Activated CD4-positive, alpha-beta T cell treated with anti-CD3 and anti-CD28 coated beads, Interleukin-2, amount 50 U/mL, for 1 hour (primary cell): ENCODE results near the gene AGO1.
A peak's percentile ranks its signal among the peaks of the same experiment; 100 is the strongest.
"Not testable (repeated sequence)": the region's sequence is repeated elsewhere in the genome, so short reads cannot be mapped to it uniquely, and the experiment has no call there.

Experiments
- DNase-seq: peaks from one replicate; pipeline ENCODE4 v3.0.0-alpha.2; 2020

Gene AGO1

DNA sequence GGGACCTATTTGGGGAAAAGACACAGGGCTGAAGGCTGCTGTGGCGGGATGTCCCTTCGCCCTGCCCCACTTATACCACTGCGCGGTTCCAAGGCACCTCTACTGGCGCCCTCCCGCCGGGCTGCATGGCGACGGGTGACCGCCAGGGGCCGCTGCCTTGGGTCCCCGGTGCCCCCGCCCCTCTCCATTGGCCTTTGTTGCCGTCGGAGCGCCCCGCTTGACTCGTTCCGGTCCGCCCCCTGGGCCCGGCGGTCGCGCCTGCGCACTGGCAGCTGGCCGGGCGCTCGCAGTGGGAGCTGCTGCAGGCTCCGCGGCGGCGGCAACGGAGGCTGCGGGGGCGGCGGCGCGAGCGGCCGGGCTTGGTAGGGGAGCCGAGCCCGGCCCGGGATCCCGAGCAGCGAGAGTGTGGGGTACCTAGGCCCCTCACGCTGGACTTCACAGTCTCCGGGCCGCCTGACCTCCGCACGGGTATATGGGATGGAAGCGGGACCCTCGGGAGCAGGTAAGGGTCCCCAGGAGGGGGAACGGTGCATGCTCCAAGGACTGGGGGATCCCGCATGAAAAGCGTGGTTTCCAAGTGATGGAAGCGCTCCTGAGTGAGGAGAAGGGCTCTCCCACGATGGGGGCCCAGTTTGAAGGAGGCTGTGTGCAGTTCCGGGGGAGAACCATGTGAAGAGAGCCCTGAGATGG is at the start of gene AGO1:
TSS of gene AGO1 (plus strand) at position 265 of the 690 bp plus-strand sequence. CDS start at position 478, 213 bp downstream.
- DNase-seq, result peak; percentile 97

DNA sequence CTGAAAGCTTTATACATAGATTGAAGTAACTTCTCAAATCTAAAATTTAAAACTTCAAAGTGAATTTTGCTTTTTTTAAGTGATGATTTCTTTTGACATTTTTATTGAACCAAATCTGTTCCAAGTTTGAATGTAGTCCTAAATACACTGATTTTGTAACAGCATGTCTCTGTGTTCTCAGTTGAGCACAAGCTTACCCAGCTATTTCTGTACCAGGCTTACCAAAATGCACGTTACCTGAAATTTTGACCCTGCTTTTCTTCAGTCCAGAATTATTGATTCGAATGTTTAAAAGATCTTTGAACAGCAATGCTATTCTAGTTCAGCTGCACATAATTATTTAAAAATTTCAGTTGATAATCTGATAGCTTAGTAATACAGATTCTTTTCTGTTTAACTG is 49.6 kb upstream of the AGO1 start:
- no peak for DNase-seq

DNA sequence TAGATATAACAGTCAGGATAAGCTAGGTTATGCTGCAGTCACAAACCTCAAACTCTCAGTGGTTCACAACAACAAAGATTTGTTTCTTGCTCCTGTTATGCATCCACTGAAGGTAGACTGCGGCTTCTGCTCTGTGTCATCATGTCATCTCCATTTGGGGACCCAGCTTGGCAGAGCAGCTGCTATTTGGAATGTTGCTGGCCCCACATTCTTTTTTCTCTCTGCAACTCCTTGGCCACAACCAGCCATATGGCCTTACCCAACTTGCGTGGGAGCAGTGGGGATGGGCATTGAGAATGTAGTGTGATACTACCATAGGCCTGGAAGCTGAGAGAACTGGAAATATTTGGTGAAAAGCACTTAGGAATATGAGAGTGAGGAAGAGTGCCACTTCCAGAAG is 48.8 kb upstream of the AGO1 start:
- DNase-seq, result no peak

GRCh38 chr1:35835398-35835797 is 47.6 kb upstream of the AGO1 start:
- DNase-seq, result no peak

GRCh38 chr1:35836734-35837133 is 46.3 kb upstream of the AGO1 start:
- no peak for DNase-seq

GRCh38 chr1:35838693-35839245 is 44.2 kb upstream of the AGO1 start:
- no peak for DNase-seq

- no peak for DNase-seq
Observed at GRCh38 chr1:35844826-35845225, 38.2 kb upstream of the AGO1 start.

DNA sequence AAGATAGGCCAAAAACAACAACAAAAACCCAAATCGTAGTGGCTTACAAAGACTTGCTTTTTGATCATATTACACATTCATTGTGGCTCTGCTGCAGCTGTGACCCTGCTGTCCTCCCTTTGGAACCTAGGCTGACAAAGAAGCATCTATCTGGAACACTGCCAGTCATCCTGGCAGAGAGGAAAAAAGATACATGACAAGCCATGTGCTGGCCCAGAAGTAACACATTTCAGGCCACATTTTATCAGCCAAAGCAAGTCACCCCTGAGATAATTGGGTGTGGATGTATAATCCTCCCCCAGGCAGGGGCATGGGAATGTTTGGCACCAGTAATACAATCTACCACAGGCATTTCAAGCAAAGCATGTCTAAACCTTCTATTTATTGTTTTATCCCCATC is 37.2 kb upstream of the AGO1 start:
- no peak for DNase-seq

DNA sequence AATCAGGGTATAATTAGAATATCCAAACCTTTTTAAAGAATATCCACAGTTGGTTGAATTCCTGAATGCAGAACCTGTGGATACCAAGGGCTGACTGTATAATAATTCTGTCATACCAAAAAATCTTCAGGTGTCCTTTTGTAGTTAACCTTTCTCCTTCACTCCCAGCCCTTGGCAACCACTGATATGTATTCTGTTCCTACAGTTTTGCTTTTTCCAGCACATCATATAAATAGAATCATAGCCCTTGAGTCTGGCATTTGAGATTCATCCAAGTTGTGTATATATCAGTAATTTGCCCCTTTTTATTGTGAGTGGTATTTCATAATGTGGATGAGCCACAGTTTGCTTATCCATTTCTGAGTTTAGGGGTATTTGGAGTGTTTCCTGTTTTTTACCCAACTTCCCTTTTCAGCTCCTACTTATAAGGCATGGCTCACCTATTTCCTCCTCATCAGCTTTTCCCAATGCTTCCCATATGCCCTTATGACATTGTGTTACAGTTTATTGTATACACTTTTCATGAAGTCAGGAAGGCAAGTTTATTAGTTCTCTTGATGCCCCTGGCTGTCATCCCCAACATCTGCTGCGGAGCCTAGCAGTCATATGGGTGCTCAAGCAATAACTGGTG is 35.0 kb upstream of the AGO1 start:
- DNase-seq, result no peak

DNA sequence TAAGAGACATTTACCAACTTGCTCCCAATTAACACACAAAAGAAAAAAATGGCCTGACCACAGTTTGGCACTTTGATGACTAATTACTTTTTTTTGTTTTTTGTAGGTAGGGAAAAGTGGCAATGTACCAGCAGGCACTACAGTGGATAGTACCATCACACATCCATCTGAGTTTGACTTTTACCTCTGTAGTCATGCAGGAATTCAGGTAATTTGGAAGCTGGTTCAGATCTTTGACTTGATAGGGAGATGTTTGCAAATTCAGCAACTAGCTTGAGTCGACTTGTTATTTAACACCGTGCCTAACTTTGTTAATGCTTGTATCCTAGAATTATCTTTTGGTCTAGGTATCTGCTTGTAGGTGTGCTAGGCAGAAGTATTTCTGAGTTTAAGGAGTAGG is 33.0 kb upstream of the AGO1 start:
- no peak for DNase-seq

- no peak for DNase-seq
Observed at GRCh38 chr1:35850716-35851115, 32.3 kb upstream of the AGO1 start.

- DNase-seq, result no peak
Observed at GRCh38 chr1:35851132-35851869, 31.7 kb upstream of the AGO1 start.

- DNase-seq, result no peak
Observed at GRCh38 chr1:35852241-35852640, 30.8 kb upstream of the AGO1 start.

GRCh38 chr1:35854989-35855700 is 27.9 kb upstream of the AGO1 start:
- no peak for DNase-seq

GRCh38 chr1:35856964-35857363 is 26.0 kb upstream of the AGO1 start:
- no peak for DNase-seq

DNA sequence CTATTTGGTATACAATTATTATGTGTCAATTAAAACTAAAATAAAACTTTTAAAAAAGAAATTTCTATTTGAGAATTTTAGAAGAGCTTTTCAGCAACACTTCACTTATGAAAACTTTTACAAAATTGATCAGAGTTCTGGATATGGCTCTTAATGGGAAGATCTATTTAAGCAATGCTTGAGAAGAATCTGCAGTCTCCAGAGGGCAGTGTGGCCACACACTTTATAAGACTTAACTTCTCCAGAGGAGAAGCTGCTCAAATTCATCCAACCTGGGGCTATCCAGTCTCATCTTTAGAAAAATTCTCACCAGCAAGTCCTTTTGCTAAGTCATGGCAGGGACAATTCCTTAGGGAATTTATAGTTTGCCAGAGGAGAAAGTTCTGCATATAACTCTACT is 25.2 kb upstream of the AGO1 start:
- DNase-seq, result no peak

- DNase-seq, result no peak
Observed at GRCh38 chr1:35860696-35861095, 22.3 kb upstream of the AGO1 start.

DNA sequence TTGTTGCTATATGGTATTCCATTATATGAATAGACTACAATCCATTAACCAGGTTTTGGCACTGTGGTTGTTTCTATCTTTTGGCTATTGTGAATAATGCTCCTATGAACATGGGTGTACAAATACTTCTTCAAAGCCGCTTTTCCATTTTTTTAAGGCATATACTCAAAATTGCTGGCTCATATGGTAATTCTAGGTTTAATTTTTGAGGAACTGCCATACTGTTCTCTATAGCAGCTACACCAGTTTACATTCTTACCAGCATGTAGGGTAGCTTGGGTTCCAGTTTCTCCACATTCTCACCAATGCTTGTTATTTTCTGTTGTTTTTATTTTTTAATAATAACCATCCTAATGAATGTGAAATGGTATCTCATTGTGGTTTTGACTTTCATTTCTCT is 19.9 kb upstream of the AGO1 start:
- DNase-seq, result no peak

DNA sequence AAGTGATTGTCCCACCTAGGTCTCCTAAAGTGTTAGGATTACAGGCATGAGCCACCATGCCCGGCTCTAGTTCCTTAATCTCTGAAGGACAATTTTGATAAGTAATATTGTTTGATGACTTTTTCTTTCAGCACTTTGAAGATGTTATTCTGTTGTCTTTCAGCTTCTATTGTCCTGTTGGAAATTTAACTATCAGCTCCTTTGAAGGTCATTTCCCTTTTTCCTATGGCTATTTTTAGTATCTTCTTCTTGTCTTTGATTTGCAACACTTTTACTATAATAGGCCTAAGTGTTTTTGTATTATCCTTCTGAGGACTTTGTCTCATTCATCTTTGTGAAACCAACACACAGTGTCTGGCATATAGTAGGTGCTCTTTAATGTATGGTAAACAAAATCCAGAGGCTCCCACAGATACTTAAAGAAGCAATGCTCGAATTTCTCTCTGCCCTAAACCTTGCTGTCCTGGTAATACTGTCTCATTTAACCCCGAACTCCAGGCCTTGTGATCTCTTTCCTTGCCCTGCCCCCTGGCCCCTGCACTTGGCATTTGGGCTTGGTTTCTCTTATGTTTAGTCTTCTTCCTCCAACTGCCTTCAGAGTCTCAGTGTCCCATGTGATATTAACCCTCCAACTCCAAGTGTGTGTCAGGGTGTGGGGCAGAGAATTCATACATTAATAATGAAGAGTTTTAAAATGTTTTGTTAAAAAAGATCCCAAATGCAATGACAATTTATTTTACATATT is 19.0 kb upstream of the AGO1 start:
- DNase-seq, result no peak

GRCh38 chr1:35864813-35865212 is 18.2 kb upstream of the AGO1 start:
- DNase-seq, result no peak

- no peak for DNase-seq
Observed at GRCh38 chr1:35866991-35867390, 16.0 kb upstream of the AGO1 start.

- DNase-seq, result not testable (repeated sequence)
Observed at GRCh38 chr1:35869245-35869950, 13.6 kb upstream of the AGO1 start.
